GM18870 (cell line): Measurements from ENCODE around the gene BCAS3.

Experiments
- ATAC-seq: cut with Tn5 transposase; IDR thresholded peaks from one replicate; pipeline ENCODE4 v1.9.1; 2021; ENCODE audit warnings: moderate library complexity; ENCODE audit not compliant: unreplicated experiment

Gene BCAS3

DNA sequence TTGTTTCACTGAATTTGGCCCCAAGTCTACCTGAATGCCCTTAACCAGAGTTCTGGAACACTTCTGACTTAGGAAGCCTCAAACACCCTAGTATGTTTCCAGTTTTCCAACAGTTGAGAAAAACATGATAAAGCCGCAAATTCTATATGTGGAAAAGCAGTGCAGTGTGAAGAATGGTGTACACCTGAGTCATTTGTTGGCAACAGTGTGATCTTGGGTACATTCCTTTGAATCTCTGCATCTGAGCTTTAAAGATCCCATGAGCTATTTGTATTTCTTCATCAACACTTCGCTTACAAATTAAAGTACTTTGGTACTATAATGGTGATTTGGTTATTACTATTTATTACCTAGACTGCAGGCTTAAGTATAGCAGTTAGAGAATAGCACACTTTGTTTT, 628.4 kb downstream of the BCAS3 start:
- ATAC-seq = no peak

DNA sequence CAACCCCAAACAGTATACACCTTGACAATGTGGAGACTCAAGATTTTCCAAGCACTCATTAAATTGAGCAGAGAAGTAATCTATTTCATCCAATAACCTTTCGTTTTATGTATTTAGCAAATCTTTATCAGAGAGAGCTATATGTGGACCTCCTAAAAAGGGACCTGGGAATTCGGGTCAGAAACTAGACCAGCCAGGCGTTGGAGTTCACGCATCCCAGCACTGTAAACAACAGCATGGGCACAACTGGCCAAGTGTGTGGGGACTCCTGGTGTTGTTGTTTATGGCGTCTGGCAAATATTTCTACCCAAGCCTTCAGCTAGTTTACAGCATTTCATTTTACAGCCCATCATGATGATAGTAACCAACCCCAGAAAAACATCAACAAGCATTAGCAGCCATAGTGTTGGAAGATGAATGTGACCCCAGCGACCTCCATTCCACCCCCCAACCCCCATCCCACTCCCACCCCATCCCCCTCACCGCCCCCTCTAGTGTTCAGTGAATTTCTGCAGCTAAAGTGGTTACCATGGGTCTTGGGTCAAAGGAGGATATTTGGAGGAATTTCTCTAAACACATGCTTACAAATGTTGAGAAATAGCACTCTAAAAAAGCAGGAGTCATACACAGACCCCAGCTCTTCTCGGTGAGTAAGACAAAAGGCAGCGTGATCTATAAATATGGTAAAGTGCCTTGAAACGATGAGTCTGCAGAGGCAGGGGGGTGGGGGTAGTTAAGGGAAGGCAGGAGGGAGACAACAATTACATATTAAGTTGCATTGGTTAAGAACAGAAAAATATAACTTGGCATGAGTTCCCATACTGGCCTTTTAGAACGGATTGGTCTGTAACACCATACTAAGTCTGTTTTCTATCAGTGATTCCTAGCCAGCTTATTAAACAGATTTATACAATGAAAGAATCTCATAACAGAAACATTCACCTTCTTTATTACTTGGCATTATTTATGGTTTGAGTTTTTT, 630.5 kb downstream of the BCAS3 start:
- ATAC-seq = no peak

DNA sequence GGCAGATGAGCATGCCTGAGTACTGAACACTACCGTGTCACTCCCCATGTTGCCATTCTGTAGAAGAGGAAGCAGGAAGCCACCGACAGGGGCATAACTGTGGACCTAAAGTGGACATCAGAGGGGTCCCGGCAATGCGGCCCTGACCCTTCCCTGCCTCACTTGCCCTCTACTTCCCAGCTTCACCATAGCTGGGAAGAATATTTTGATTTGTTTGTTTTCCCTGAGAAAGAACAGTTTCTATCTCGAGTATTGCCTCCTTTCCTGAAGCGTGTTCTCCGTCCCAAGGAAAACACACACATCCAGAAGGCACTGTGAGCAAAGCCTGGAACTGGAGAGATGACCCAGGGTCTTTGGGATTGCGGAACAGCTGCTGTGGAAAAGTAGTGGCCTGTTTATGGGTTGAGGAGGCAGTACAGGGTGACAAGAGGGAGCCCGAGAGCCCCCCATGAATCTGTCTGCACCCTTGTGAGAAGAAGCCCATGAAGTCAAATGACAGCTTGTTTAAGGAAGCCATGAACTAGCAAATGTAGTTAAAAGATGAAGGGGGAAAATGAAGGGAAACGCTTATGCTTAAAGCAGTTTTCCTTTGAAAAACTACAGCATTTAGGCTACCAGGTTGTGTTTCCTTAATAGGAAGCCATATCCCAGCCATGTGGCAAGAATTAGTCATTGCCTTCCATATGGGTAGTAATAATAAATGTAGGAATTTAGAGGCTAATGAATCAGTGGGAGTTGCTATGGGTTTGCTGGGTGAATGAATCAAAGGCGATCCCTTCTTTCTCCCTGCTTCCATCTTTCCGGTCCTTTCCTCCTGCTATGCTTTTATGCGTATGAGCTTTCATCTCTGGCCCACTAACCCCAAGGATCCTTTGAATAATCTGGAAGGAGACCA, 632.0 kb downstream of the BCAS3 start:
- no peak for ATAC-seq

- ATAC-seq = no peak
Observed at GRCh38 chr17:61310590-61310989, 632.9 kb downstream of the BCAS3 start.

DNA sequence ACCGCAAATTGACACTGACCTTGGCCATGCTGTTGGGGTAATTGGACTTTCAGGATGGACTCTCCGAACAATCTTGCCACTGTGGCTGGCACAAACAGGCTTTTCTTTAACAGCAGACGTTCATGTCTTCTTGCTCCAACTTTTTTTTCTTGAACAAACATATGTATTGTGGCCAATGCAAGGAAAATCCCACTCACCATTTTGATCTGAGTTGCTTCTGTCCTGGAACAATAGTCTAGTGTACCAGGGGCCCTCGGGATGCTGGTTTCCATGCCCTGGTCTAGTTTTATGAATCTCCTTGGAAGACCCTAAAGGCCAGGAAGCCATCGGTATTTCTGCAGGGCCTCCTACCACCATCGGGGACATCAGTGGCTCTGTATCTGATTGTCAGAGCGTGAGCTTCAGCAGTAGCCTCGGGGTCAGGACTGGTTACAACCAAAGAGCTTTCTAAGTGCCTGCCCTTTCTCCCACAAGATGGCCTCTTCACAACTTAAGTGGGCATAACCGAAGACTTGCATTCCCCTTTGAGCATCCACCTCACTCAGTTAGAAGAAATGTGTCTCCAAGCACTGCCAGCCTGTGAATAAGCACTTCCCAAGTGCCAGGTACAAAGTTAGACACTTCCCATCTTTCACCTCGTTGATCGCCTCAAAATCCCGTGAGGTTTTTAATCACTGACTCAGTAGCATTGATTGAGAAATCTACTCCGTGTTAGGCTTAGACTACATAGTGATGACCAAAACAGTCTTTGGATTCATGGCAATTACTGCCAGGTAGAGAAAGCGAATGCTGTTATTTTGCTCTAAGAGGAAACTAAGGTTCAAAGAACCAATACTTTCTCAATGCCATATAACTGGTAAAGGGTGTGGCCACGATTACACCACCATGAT, 635.0 kb downstream of the BCAS3 start:
- no peak for ATAC-seq

DNA sequence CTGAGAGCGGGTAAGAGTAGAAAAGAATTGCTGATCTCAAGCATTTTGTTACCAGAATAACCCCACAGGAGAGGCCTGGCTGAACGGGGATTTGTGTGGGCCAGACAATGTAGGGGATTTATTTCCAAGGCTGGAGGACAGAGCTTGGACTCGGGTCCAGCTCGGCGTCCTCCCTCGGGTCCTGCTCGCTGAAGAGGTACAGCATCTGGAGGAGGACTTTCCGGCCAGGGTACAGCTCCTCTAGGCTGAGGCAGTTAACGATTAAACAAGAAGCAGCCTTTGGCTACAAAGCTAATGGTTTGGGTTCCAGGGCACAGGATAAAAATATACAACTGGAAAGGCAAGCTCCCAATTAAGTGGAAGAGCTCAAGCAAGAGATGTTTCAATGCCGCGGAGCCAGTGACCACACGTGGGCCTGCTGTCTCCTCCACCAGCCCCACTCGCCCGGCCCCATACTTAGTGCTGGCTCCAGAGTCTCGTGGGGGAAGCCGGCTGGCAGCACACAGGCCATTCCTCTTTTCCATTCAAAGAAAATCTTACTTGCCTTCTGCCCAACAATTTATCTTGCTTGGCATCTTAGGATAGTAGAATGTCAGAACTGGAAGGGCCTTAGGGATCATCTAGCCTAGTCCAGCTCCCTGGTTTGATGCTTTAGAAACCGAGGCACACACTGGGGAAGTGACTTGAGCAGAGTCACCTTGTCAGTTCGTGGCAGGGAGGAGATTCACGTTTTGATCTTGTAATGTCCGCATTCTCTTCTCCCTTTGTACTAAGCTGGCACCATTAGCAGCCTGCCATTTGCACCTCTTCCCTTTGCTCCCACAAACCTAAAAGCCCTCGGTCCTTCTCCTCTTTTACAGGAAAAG, 636.0 kb downstream of the BCAS3 start:
- ATAC-seq = no peak

- ATAC-seq = no peak
Observed at GRCh38 chr17:61314368-61315078, 636.9 kb downstream of the BCAS3 start.

GRCh38 chr17:61316633-61317032, 639.0 kb downstream of the BCAS3 start:
- no peak for ATAC-seq

- ATAC-seq = no peak
Observed at GRCh38 chr17:61317779-61318178, 640.1 kb downstream of the BCAS3 start.

DNA sequence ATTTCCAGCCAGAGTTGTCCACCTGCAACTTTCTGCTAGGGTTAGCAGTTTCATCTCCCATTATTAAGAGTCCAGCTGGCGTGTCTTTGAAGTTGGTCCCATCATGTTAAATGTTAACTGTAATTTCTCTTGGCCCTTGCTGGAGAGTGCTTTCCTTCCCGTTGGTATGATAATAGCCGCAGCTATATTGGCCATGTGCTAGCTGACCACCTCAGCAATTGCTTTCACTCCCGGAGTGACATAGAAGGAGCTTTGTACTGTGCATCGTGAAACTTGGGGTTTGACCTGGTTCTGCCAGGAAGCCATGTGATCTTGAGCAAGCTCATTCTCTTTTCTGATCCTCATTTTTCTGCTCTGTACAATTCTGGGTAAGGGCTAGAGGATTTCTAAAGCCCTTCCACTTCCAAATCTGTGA, 641.0 kb downstream of the BCAS3 start:
- ATAC-seq = no peak

DNA sequence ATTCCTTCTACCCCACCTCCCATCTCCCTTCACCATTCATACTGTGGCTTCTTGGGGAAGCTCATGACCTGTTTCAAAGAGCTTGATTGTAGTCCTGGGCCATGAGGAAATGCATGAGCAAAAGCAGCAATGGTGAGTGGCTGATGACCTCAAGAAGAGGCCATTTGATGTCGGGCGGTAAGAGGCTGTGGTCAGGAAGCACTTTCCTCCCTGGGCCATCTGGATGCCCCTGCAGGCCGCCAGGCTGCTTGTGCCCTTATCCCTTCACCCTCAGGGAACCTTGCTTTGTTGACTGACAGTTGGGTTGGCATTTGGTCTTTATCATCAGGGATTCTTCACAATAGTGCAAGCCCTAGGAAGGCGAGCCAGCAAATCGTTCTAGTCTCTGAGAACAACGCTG, 643.7 kb downstream of the BCAS3 start:
- no peak for ATAC-seq

DNA sequence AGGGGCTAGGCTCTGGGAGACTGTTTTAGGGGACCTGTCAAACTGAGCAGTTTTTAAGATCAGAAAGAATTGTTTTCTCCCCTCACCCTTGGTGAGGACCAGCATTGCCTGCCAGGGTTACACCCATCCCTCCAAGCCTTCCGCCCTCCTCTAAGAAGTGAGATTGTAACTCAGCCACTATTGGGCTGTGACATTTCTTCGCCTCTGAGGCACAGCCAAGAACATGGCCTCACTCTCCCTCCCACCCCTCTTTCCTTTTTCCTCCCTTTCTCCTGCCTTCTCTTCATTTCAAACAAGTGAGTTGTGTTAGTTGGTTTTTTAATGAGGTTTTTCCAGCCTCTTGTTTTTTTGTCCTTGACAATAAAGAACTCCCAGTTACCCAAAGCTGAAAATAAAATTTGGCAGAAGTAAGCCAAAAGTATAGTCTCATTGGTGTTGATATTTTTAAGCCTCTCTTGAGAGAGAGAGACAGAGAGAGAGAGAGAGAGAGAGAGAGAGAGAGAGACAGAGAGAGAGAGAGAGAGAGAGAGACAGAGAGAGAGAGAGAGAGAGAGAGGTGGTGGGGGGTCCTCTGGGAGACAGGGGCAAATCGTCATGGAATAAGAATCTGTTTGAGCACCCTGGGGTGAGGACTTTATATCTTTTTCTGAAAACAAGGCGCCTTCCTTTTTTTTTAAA, 644.8 kb downstream of the BCAS3 start:
- no peak for ATAC-seq

DNA sequence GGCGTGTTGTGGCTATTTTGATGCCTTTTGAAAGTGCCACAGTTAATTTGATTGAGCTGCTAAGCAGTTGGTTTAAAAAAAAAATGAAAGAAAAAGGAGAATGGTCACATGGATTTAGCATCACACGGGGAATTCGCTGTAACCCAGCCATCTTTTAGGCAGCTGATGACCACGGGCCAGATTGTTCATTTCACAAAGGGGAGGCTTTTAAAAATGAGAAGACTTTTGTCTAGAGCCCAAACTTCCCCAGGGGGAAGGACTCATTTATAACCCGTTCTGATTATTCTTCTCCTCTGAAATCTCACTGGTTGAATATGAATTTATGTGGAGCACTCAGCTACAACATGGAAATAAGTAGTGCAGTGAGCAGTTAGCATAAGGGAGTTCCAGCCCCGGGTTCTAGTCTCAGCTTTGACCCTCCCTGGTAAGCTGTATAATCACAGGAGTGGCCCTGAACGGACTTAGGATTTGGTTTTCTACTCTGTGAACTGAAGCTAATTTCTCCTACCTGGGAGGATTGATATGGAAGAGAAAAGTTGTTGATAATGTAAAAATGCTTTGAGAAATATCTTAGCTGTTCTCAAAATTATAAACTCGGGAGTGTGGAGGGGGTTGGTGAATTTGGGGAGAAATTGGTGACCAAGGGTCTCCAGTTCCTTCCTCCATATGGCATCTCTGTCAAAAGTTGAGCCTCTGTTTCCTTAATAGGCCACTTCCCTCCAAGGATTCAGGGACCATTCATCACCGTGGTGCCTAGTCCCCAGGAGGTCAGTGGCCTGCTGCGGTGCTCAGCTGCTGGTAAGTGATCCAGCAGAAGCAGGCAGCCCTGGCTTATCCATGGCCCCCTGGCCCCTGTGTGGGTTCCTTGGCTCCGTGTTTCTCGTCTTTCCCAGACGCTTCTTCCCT, 645.6 kb downstream of the BCAS3 start:
- ATAC-seq = no peak

DNA sequence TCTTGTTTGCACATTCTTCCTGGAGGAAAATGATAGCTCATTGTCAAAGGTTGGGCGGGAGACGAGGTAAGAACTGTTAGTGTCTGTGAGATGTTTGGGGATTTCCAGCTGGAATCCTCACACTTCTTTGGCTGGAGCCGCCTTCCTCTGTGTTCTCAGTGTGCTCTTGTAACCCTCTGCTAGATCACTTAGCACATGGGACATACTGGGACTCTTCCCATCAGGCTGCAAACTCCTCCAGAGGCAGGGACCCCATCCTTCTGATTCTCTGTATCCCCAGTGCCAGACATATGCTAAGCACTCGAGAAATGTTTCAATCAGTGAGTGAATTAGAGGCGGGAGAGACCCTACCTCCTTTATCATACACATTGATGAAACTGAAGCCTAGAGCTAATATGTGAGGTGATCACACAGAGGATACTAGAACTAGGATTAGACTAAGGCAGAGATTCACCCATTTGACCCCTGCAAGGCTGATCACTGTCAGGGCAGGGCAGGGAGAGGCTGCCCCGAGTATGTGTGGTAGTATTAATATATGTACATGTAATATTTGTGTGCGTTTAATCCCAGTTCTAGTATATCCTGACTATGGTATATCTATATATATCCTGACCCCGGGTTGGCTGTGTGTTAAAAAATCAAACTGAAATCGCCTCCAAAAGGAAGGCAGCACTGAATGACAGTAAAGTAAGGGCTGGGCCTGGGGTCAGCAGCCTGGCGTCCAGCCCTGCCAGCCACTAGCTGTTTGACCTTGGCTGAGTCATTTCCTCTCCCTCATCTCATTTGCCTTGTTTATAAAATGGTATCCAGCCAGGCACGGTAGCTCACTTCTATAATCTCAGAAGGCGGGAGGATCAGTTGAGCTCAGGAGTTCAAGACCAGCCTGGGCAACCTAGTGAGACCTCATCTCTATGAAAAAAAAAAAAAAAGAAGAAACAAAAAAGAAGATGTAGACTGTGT, 646.5 kb downstream of the BCAS3 start:
- ATAC-seq = no peak

DNA sequence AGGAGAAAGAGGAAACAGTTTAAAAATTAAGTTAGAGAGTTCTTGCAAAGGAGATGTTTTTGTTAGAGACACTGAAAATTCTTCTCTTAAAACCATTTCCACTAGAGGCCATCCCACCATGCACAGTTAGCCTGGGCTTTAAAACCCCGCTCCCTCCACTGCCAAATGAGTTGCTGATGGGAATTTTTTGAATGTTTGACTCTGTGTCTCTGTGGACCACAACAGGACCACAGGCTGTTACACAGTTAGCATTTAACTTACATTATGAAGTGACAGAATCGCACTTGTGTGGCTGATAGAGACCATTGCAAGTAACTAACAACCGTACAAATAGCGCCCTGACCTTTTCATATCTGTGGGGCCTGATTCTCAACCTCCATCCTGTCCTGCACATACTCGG, 647.3 kb downstream of the BCAS3 start:
- no peak for ATAC-seq

- ATAC-seq = no peak
Observed at GRCh38 chr17:61325382-61326073, 647.9 kb downstream of the BCAS3 start.
